Endodermal cell (in vitro differentiated cells): ENCODE data around the gene ANKRD9. TPM values are rescaled to one million over a fixed set of nuclear protein-coding genes. Genes with fewer than 3 reads are reported as not detected.

ENCODE experiments used
- DNase-seq: peaks from one replicate; pipeline ENCODE4 v3.0.0-alpha.2; 2017
- H3K27ac ChIP-seq: 2 replicates; pipeline ENCODE4 v1.5.1; 2013; ENCODE audit warnings: mild to moderate bottlenecking, low read depth, low read length, moderate library complexity
- H3K27me3 ChIP-seq: 2 replicates; pipeline ENCODE4 v1.6.1; 2013; ENCODE audit warnings: mild to moderate bottlenecking, low read length, moderate library complexity; ENCODE audit not compliant: insufficient read depth, control insufficient read depth, poor library complexity, severe bottlenecking
- H3K36me3 ChIP-seq: 2 replicates; pipeline ENCODE4 v1.7.0; 2013; ENCODE audit warnings: mild to moderate bottlenecking, low read length, moderate library complexity; ENCODE audit not compliant: control insufficient read depth, insufficient read depth
- H3K4me1 ChIP-seq: one replicate; pipeline ENCODE4 v1.7.0; 2013; ENCODE audit warnings: low read length; ENCODE audit not compliant: control insufficient read depth, insufficient read depth
- H3K4me3 ChIP-seq: 2 replicates; pipeline ENCODE4 v1.5.1; 2013; ENCODE audit warnings: mild to moderate bottlenecking, low read length, moderate library complexity
- H3K9ac ChIP-seq: 2 replicates; pipeline ENCODE4 v1.6.1; 2013; ENCODE audit warnings: mild to moderate bottlenecking, low read length, moderate library complexity; ENCODE audit not compliant: poor library complexity, severe bottlenecking; ENCODE audit errors: extremely low read depth
- H3K9me3 ChIP-seq: 2 replicates; pipeline ENCODE4 v1.6.1; 2013; ENCODE audit warnings: mild to moderate bottlenecking, low read length, moderate library complexity; ENCODE audit not compliant: control insufficient read depth
- H3K27ac Mint-ChIP-seq: 2 replicates; pipeline ENCODE4 v1.8.0; 2020; ENCODE audit warnings: mixed read lengths
- H3K27me3 Mint-ChIP-seq: 2 replicates; pipeline ENCODE4 v1.8.0; 2021; ENCODE audit warnings: mild to moderate bottlenecking, mixed read lengths; ENCODE audit not compliant: insufficient read depth
- H3K36me3 Mint-ChIP-seq: 2 replicates; pipeline ENCODE4 v1.8.0; 2020; ENCODE audit warnings: low read depth, mixed read lengths
- H3K4me1 Mint-ChIP-seq: 2 replicates; pipeline ENCODE4 v1.8.0; 2020; ENCODE audit warnings: mixed read lengths
- H3K4me3 Mint-ChIP-seq: 2 replicates; pipeline ENCODE4 v1.8.0; 2020; ENCODE audit warnings: mild to moderate bottlenecking, moderate library complexity, mixed read lengths
- H3K9me3 Mint-ChIP-seq: 2 replicates; pipeline ENCODE4 v1.8.0; 2020; ENCODE audit warnings: mild to moderate bottlenecking, mixed read lengths
- WGBS, 2 experiments: methylation state at CpG; one replicate each; pipeline versions ENCODE4 v1.1.5 to v1.1.7; 2013; ENCODE audit warnings: missing lambda C conversion rate in 2 of 2, mixed read lengths in 1 of 2; ENCODE audit not compliant: insufficient coverage in 1 of 2, insufficient read length in 1 of 2; 5-methylcytosine and 5-hydroxymethylcytosine counted together
- total RNA-seq, 2 donors: library from RNA; stranded (reverse); fragmentation: NEBNext Ultra II Directional in 1 of 2; extraction: Animal tissue kit (Norgen Biotek cat#: 25700) in 1 of 2; gene quantifications; 2 replicates in 1 of 2; 3 replicates in 1 of 2; pipeline ENCODE4 v1.2.1, GENCODE V29; 2021
- TF ChIP-seq, protein P1 (sequence below): fragments of 200-600 bp; sonication (generic); conservative IDR thresholded peaks from 2 replicates; pipeline ENCODE4 v1.5.0; 2021; ENCODE audit warnings: antibody characterized with exemption, mild to moderate bottlenecking

Gene ANKRD9
- total RNA-seq, 2 donors from 2014 or later: 32.7 to 38.9 TPM

DNA sequence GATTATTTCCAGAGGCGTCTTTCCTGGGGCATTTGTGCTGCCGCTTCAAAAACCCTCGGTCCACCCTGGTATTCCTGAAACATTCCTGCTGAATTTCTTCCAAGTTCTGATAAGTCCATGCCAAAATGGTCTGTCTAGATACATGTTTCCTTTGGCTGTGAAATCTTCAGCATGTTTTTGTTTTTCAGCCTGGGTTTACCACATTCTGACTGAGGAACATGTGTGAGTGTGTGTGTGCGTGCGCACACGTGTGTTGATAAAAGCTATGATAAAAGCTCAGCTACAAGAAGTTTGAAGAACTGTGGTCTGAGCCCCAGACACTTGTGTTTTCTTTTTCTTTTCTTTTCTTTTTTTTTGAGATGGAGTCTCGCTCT, 22.4 kb downstream of the ANKRD9 start:
- Mint-ChIP-seq H3K36me3 (peaks cover 10% of the 10 kb centered on the region), H3K4me1 (peaks cover 4% of the 10 kb centered on the region), H3K27ac (no peak overlapping the region), H3K27me3 (no peaks in the 10 kb centered on the region), H3K9me3 (peaks cover 8% of the 10 kb centered on the region), H3K4me3 (no peak overlapping the region)
- Histone ChIP-seq H3K27me3 (no peaks in the 10 kb centered on the region), H3K9ac (no peak overlapping the region), H3K36me3 (no peaks in the 10 kb centered on the region), H3K27ac (no peak overlapping the region), H3K4me3 (no peak overlapping the region), H3K9me3 (peaks cover 4% of the 10 kb centered on the region), H3K4me1 (no peaks in the 10 kb centered on the region)
- WGBS, 2 experiments: 93 to 100% methylated on average over 6 to 7 of the region's 7 CpGs
- TF ChIP-seq, protein P1, sequence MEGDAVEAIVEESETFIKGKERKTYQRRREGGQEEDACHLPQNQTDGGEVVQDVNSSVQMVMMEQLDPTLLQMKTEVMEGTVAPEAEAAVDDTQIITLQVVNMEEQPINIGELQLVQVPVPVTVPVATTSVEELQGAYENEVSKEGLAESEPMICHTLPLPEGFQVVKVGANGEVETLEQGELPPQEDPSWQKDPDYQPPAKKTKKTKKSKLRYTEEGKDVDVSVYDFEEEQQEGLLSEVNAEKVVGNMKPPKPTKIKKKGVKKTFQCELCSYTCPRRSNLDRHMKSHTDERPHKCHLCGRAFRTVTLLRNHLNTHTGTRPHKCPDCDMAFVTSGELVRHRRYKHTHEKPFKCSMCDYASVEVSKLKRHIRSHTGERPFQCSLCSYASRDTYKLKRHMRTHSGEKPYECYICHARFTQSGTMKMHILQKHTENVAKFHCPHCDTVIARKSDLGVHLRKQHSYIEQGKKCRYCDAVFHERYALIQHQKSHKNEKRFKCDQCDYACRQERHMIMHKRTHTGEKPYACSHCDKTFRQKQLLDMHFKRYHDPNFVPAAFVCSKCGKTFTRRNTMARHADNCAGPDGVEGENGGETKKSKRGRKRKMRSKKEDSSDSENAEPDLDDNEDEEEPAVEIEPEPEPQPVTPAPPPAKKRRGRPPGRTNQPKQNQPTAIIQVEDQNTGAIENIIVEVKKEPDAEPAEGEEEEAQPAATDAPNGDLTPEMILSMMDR: no peak
- peak; percentile 28 for DNase-seq

DNA sequence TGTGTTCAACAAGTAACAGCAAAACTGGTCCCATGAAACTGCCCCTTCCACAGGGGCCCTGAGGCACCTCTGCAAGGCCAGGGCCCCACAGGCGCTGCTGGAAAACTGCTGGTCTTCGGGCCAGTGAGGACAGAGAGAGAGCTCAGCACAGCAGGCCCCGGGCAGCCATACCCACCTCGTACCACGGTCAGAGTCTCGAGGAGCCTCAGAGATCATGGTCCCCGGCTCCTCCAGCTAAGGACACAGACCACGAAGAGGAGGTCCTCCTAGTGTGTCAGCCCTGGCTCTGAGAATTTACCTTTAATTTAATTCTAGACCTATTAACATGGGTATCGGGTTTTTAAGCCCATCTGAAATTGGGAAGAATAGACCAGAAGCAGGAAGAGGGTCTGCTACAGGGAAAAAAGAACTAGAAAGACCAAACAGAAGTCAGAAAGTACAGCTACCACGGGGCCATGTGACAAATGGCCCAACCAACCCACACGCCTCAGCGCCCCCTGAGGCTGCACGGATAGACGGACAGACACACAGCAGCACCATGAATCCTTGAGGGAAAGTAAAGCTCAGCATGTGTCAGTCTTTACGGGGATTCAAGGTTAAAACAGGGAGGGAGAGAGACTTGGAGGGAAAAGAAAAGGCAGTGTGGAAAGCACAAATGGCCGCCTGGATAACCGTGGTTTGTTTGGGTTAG, 22.9 kb downstream of the ANKRD9 start:
- Histone ChIP-seq H3K4me3 (no peak overlapping the region), H3K36me3 (no peaks in the 10 kb centered on the region), H3K4me1 (no peaks in the 10 kb centered on the region), H3K9ac (no peak overlapping the region), H3K27me3 (no peaks in the 10 kb centered on the region), H3K27ac (no peak overlapping the region), H3K9me3 (peaks cover 4% of the 10 kb centered on the region)
- Mint-ChIP-seq H3K36me3 (peaks cover 14% of the 10 kb centered on the region), H3K4me3 (no peak overlapping the region), H3K27me3 (no peaks in the 10 kb centered on the region), H3K27ac (peak overlapping the region; percentile 50), H3K4me1 (peaks cover 6% of the 10 kb centered on the region), H3K9me3 (peaks cover 11% of the 10 kb centered on the region)
- peak; percentile 42 for DNase-seq
- 87 to 88% methylated on average over 15 to 17 of the region's 17 CpGs for WGBS, 2 experiments
- TF ChIP-seq, protein P1: no peak

DNA sequence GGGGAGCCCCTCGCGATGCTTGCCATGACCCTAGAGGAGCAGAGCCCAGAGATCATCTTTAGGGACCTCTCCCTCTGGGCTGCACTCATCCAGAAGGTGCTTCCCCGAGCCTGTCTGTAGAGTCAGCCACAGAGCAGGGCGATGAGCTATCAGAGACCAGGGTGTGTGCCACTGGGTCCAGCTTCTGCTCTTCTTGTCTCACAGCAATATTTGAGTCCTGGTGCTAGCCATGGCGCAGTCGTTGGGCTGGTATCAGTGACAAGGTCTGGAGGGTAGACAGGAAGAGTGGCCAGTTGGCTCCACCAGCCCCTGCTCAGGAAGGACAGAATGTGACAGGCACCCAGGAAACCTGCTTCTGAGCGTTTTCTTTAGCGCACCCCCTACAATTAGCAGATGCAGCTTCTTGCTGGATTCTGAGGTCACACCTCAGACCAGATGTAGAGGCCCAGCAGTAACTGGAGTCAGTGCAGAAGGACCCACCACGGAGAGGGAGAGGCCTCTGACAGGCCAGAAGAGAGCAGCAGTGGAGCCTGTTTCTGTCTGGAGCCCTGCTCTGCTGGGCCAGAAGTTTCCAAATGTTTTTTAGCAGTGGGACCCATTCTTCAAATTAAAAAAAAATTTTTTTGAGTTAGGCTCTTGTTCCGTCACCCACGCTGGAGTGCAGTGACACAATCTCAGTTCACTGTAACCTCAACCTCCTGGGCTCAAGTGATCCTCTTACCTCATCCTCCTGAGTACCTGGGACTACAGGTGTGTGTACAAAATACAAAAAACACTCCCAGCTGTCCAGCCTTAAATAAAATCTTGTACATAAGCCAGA, 23.7 kb downstream of the ANKRD9 start:
- peak overlapping the region; percentile 50 for H3K27ac Mint-ChIP-seq
- TF ChIP-seq, protein P1: no peak

More for the DNA sequence above, 23.7 kb downstream of the ANKRD9 start:
- no peaks in the 10 kb centered on the region for H3K27me3 Mint-ChIP-seq
- 92 to 100% methylated on average over 4 to 11 of the region's 11 CpGs for WGBS, 2 experiments
- H3K4me1 ChIP-seq: no peaks in the 10 kb centered on the region
- no peak overlapping the region for H3K9ac ChIP-seq
- H3K4me3 ChIP-seq: no peak overlapping the region
- H3K36me3 ChIP-seq: no peaks in the 10 kb centered on the region
- peaks cover 4% of the 10 kb centered on the region for H3K9me3 ChIP-seq
- H3K36me3 Mint-ChIP-seq: peaks cover 17% of the 10 kb centered on the region
- peaks cover 13% of the 10 kb centered on the region for H3K9me3 Mint-ChIP-seq
- H3K27ac ChIP-seq: no peak overlapping the region
- no peak overlapping the region for H3K4me3 Mint-ChIP-seq
- DNase-seq: no peak
- H3K27me3 ChIP-seq: no peaks in the 10 kb centered on the region
- peaks cover 8% of the 10 kb centered on the region for H3K4me1 Mint-ChIP-seq
